ENCODE measurements around the gene SLC13A4. TPM values are rescaled to one million over a fixed set of nuclear protein-coding genes. Genes with fewer than 3 reads are reported as not detected.

Gene SLC13A4
- total RNA-seq, 2 experiments from 2014 or later: not detected

DNA sequence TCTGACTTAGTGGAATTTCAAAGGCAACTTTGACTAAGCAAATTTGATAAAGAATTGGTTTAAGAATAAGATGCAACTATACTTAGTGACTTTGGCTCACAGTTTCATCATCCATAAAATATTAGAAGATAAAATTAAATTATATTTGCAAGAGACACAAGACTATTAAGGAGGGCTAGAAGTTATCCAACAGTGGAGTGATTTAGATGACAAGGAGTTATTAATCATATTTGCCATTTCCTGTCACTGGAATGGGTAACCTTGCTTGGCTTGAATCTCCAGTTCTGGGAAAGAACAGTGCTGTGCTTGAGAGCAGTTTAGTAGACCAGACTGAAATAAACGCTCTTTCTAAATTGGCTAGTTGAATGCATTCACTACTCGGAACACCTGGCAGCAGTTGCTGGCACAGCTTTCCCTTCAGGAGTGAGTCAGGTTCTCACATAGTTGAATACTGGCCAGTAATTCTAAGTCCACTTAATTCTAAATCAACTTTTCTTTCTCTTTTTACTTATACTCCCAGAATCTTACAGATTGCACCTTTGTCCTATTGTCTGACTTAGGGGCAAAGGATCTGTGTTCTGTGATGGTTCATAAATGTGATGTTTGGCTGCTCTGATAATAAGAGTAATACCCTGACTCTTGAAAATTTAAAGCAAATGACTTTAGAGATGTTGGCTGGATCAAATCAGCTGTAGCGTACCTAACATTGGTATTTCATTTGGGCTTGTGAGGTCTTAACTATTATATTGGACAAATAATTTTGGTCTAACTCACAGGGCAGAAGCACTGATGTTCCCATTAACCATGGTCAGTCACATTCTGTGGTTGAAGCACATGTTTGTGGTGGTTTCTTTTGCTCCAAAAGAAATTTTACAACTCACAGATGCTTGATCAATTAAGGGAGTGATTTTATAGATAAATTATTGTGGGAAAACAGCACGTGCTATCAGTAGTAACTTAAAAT is 49.1 kb downstream of the SLC13A4 start:
- Histone ChIP-seq H3K4me1 (ENCODE audit: insufficient read depth, low read length, poor library complexity, severe bottlenecking) (no peaks in the 10 kb centered on the region), H2AFZ (ENCODE audit: low read length) (no peak overlapping the region), H3K4me2 (ENCODE audit: low read length) (no peak overlapping the region), H4K20me1 (ENCODE audit: insufficient read depth, low read length) (no peaks in the 10 kb centered on the region), H3K36me3 (ENCODE audit: insufficient read depth, low read length) (peaks cover 18% of the 10 kb centered on the region), H3K9me3 (ENCODE audit: low read length) (no peaks in the 10 kb centered on the region), H3K27ac (ENCODE audit: low read depth, low read length, poor library complexity, severe bottlenecking) (no peak overlapping the region), H3K9me2 (ENCODE audit: insufficient read depth, low read length) (no peaks in the 10 kb centered on the region), H3K79me2 (ENCODE audit: insufficient read depth, low read depth, low read length) (no peaks in the 10 kb centered on the region), H3K4me3 (ENCODE audit: low read depth, low read length, poor library complexity, severe bottlenecking) (no peak overlapping the region)
- POLR2A ChIA-PET: interaction anchor here (0.8 to 1.0 kb wide), 2 partner anchors 8 to 1326 kb away, joined by 3 read pairs; no protein-coding TSS in a partner anchor
- DNase-seq (ENCODE audit: low spot score): no peak
- no TSS peak for BruUV-seq (replicated peaks)
- CTCF ChIA-PET (ENCODE audit: unreplicated experiment): interaction anchor here (0.5 kb wide), 1 partner anchor 16 kb away, joined by 3 read pairs; the partner anchor contains the start of gene STMP1
- intact Hi-C loops (cut with micrococcal nuclease; ENCODE audit: unreplicated experiment): loop anchor here (10.0 kb wide), 1 partner anchor 326 kb away; no protein-coding TSS in a partner anchor
- TF ChIP-seq, protein P1, sequence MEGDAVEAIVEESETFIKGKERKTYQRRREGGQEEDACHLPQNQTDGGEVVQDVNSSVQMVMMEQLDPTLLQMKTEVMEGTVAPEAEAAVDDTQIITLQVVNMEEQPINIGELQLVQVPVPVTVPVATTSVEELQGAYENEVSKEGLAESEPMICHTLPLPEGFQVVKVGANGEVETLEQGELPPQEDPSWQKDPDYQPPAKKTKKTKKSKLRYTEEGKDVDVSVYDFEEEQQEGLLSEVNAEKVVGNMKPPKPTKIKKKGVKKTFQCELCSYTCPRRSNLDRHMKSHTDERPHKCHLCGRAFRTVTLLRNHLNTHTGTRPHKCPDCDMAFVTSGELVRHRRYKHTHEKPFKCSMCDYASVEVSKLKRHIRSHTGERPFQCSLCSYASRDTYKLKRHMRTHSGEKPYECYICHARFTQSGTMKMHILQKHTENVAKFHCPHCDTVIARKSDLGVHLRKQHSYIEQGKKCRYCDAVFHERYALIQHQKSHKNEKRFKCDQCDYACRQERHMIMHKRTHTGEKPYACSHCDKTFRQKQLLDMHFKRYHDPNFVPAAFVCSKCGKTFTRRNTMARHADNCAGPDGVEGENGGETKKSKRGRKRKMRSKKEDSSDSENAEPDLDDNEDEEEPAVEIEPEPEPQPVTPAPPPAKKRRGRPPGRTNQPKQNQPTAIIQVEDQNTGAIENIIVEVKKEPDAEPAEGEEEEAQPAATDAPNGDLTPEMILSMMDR (conservative IDR thresholded peaks at IDR 0.05; ENCODE audit: low read length): no peak
- no peak for TF ChIP-seq EZH2phosphoT487 (IDR thresholded peaks at IDR 0.05; ENCODE audit: borderline replicate concordance, low read depth, low read length)

DNA sequence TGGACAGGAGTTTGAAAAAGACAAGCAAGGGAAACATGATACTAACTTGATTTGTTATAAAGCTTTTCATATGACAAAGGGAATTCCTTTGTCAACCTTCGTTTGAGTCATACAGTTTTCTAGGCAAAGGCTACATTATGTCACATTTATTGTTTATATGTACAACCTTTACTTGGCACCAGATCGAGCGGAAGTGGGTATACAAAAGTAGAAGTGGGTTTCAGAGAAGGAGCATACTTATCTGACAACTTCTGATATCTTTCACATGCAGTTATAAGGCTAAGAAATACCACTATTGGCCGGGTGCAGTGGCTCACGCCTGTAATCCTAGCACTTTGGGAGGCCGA is 54.7 kb downstream of the SLC13A4 start:
- TF ChIP-seq EZH2phosphoT487 (IDR thresholded peaks at IDR 0.05; ENCODE audit: borderline replicate concordance, low read depth, low read length): no peak
- TF ChIP-seq, protein P1 (conservative IDR thresholded peaks at IDR 0.05; ENCODE audit: low read length): no peak
- BruUV-seq (replicated peaks): no TSS peak
- H3K27ac ChIP-seq (ENCODE audit: low read depth, low read length, poor library complexity, severe bottlenecking): no peak overlapping the region
- no peak overlapping the region for H2AFZ ChIP-seq (ENCODE audit: low read length)
- H4K20me1 ChIP-seq (ENCODE audit: insufficient read depth, low read length): no peaks in the 10 kb centered on the region
- no peaks in the 10 kb centered on the region for H3K79me2 ChIP-seq (ENCODE audit: insufficient read depth, low read depth, low read length)
- no peak for DNase-seq (ENCODE audit: low spot score)
- no peak overlapping the region for H3K4me2 ChIP-seq (ENCODE audit: low read length)
- no peaks in the 10 kb centered on the region for H3K9me2 ChIP-seq (ENCODE audit: insufficient read depth, low read length)
- peaks cover 12% of the 10 kb centered on the region for H3K9me3 ChIP-seq (ENCODE audit: low read length)
- no peaks in the 10 kb centered on the region for H3K4me1 ChIP-seq (ENCODE audit: insufficient read depth, low read length, poor library complexity, severe bottlenecking)
- no peak overlapping the region for H3K4me3 ChIP-seq (ENCODE audit: low read depth, low read length, poor library complexity, severe bottlenecking)
- POLR2A ChIA-PET: interaction anchor here (1.0 kb wide), 1 partner anchor 11 kb away, joined by 3 read pairs; no protein-coding TSS in a partner anchor
- CTCF ChIA-PET (ENCODE audit: unreplicated experiment): no interaction called here
- intact Hi-C loops (cut with micrococcal nuclease; ENCODE audit: unreplicated experiment): loop anchor here (10.0 kb wide), 1 partner anchor 331 kb away; no protein-coding TSS in a partner anchor
- peaks cover 35% of the 10 kb centered on the region for H3K36me3 ChIP-seq (ENCODE audit: insufficient read depth, low read length)

All from OCI-LY7 (cell line).